GM21737 (cell line): ENCODE data around the gene CYB561.

Experiments
- ATAC-seq: cut with Tn5 transposase; IDR thresholded peaks from one replicate; pipeline ENCODE4 v1.9.1; 2021; ENCODE audit warnings: mild to moderate bottlenecking, moderate library complexity; ENCODE audit not compliant: unreplicated experiment

CYB561 gene, protein sequence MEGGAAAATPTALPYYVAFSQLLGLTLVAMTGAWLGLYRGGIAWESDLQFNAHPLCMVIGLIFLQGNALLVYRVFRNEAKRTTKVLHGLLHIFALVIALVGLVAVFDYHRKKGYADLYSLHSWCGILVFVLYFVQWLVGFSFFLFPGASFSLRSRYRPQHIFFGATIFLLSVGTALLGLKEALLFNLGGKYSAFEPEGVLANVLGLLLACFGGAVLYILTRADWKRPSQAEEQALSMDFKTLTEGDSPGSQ

DNA sequence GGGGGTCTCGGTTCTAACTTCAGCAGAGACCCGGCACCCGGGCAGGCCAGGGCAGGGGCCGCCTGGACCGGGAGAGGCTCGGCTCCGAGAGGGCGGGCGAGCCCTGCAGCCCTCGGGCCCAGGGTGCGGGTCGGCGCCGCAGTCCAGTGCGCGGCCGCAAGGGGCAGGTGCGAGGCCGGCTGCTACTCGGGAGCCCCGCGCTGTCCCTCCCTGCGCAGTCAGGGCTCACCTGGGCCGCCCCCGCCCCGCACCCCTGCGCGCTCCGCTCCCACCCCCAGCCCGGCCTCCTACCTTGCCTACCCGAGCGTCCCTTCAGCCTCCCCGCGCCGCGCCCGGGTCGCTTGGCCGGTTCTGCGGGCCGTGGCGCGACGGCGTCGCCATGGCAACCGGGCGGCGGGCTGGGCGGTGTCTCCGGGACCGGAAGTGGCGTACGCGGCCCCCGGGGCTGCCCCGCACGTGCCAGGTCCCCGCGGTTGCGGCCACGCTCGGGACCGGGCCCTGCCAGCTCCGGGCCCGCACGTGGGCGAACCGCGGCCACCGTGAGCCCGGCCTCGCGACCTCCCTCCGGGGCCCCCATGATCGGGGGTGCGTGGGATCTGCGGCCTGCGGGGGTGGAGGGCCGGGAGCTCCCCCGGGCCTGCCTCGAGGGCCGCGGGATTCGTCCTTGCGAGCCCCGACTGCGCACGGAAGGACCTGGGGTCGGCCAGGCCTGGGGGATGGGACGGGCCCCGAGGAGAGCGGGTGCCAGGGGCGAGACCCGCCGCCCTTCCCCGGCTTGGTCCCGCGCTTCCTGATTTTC is at the start of gene CYB561:
Gene CYB561 (minus strand): TSS at position 353 of the 799 bp plus-strand sequence. CDS start 8,759 bp downstream, outside the sequence.
- ATAC-seq: peak; percentile 54

DNA sequence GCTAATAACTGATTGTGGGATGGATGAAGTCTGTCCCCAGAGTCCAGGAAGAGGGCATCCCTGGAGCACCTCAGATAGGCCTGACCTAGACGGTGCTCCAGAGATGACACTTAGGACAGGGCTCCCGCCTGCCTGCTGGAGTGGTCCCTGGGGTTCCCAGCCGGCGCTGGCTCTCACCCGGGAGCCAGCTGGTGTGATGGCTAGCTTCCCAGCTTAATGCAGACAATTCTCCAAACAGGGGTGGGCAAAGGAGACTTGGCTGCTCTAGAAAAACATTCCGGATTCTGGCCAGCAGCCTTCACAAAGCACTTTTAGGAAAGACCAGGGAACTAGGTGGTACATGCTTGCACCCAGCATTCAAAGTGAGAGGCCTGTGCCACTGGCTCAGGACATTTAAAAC is 49.4 kb upstream of the CYB561 start:
- ATAC-seq: no peak

DNA sequence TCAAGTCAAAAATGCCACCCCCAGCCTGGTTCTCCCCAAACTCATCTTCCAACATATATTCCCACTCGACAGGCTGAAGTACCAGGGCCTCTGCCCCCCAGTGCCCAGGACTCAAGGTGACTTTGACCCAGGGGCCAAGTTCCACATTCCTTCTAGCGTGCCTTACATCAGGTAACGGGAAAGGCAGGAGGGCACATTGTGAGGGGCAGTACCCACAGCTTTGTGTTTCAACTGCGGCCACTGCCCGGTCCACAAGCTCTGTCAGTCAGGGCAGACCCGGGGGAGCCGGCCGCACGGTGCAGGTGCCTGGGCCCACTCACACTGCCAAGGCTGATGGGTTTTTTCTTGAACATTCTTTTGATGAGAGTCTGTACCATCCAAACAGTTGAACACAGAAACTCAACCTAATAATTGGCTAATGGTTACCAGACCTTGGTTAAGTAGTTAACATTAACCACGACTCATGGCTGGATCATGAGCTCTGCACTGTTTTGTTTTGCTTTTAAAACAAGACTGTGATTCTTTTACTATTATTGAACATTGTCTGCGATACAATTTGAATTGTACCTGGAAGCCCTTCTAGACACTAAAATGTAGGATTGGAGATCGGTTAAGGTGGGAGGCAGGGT is 48.3 kb upstream of the CYB561 start:
- no peak for ATAC-seq

DNA sequence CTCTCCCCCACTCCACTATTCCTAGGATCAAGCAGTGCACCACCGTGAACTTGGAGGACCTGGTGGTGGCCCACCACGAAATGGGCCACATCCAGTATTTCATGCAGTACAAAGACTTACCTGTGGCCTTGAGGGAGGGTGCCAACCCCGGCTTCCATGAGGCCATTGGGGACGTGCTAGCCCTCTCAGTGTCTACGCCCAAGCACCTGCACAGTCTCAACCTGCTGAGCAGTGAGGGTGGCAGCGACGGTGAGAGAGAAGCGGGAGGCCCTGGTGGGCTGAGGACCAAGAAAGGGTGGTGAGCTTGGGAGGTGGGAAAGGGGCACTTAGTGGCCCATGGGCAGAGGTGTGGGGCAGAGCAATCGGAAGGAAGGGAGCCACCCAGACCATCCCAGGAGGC is 47.3 kb upstream of the CYB561 start:
- ATAC-seq: no peak

DNA sequence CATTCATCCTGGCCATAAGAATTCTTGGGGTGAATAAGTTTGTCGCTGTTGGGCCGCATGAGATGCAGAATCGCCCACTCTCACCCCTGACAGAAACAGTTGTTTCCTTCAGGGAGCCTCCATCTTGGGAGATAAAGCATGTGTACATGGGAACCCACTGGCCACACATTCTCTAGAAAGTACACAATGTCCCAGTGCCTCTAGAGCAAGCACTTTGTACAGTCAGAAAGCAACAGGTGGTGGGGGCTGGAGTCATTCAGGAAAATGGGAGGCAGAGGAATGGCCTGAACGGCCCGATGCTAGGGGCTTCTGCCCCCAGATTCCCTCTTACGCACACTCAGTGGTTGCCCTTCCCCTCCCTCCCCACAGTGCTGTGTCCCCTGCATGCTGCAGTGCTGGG is 46.8 kb upstream of the CYB561 start:
- no peak for ATAC-seq

DNA sequence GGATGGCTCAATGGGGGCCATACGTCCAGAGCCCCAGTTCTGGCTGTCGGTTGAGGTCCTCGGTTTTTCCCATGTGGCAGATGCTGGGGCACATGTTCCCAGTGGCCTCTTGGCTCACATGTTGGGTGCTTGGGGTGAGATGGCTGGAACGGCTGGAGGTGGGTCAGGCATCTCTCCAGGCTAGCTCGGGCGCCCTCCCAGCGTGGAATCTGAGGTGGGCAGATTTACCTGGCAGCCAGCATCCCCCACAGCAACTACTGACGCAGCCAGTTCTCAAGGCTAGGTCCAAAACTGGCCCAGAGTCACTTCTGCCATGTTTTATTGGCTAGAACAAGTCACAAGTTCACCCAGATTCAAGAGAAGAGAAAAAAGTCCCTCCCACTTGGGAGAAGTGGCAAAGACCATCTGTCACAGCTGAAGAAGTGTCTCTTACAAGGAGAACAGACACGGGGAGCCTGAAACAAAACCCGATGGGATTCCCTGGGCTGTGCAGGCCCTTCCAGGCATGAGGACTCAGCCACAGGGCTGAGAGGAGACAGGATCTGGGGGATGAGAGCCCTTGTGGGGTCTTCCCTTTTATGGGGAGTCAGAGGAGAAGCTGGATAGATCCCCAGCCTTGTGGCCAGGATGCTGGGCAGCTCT is 46.0 kb upstream of the CYB561 start:
- ATAC-seq: no peak

DNA sequence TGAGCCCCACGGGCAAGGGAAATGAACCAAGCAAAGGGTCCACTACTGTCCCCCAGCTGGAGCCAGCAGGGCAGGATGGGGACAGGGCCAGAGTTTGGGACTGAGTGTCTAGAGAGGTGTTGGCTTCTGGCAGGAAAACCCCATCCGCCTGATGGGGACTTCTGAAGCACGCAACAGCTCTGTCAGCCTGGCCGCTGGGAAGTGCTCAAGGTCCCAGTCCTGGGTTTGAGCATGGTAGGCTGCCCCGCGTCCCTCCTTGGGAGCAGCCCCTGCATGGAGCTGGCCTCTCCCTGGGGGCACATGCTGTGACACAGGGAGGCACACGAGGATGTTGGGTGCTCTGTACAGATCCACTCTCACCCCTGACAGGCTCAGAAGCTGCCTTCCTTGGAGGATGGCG is 45.3 kb upstream of the CYB561 start:
- no peak for ATAC-seq

DNA sequence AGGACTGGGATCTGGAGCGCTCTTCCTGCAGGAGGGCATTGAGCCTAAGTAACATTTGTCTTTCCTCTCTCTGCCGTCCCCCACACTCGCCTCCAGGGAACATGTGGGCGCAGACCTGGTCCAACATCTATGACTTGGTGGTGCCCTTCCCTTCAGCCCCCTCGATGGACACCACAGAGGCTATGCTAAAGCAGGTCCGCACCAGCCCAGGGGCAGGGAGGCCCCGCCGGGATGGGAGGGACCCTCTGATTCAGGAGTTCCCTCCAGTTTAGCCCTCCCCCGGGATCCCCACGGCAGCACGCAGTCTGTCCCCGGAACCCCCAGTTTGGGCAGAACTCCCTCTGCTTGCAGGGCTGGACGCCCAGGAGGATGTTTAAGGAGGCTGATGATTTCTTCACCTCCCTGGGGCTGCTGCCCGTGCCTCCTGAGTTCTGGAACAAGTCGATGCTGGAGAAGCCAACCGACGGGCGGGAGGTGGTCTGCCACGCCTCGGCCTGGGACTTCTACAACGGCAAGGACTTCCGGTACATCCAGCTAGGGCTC is 44.8 kb upstream of the CYB561 start:
- no peak for ATAC-seq

DNA sequence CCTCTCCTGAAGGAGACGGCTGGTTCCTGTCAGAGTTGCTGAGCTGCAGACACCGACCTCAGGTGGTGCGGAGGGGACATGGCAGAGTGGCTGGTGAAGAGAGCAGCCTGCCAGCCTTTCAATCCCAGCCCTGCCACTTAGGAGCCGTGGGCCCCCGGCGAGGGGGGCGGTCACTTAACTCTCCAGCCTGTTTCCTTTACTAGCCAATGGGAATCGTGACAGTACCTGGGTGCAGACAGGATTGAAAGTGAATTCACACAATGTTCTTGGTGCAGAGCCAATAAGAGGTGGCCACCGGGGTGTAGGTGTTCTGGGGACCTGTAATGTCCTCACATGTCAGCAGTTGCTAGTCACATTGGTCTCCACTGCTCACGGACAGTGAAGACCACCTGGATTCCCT is 44.2 kb upstream of the CYB561 start:
- ATAC-seq: no peak

DNA sequence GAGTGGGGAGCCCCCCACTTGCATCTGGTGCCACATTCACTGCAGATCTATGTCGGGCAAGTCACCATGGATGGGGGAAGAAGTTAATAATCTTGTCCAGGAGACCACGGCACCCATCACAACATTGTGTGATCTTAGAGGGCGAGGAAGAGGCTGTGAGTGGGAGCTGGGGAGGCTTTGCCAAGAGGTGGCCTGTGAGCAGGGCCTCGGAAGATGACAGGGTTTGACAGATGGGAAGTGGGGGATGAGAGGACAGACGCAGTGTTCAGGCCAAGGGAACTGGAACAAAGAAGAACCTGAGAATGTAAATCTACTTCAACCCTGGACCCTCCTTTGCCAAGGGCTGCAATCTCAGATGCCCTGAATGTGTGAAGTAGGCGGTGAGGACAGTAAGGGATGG is 43.2 kb upstream of the CYB561 start:
- ATAC-seq: no peak

DNA sequence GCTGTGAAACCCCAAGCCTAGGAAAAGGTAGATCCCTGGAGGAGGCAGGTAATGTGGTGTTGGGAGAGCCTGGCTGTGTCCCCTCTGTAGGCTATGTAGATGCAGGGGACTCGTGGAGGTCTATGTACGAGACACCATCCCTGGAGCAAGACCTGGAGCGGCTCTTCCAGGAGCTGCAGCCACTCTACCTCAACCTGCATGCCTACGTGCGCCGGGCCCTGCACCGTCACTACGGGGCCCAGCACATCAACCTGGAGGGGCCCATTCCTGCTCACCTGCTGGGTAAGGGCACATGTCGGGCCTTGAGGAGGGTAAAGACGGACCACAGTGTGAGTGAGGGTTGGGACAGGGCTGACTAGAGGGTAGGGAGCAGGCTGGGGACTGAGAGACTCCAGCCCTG is 42.7 kb upstream of the CYB561 start:
- no peak for ATAC-seq

DNA sequence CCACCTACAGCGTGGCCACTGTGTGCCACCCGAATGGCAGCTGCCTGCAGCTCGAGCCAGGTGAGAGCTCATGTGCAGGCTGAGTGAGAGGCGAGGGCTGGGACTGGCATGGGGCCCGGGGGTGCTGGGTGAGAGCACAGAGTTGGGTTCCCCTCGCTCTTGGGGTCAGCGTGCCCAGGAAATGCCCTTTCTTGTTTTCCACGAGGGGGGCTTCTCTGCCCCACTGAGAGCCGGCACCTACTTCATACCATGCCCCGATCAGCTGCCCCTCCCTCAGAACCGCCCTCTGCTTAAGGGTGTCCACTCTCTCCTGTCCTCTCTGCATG is 40.9 kb upstream of the CYB561 start:
- no peak for ATAC-seq

DNA sequence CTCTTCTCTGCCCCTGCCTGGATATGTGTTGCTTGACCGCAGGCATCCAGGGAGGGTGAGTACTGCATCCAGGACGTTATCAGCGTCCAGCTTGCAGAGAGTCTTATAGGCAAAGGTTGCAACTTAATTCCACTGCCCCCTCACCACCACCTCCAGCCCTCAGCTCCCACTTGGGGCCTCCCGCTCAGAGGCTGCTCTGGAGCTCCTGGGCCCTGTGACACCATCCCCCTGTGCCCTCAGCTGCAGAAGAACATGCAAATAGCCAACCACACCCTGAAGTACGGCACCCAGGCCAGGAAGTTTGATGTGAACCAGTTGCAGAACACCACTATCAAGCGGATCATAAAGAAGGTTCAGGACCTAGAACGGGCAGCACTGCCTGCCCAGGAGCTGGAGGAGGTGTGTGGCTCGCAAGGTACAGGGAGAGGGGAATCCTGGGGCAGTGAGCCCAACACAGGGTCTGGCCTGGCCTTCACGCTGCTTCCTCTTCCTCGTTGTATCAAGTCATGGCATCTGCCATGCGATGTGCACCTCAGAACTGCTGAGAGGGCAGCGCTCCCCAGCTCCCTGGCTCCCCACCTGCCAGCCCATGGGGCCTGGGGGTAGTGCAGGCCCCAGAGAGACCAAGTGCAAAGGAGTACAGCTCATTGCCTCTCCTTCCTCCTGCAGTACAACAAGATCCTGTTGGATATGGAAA is 40.4 kb upstream of the CYB561 start:
- no peak for ATAC-seq

DNA sequence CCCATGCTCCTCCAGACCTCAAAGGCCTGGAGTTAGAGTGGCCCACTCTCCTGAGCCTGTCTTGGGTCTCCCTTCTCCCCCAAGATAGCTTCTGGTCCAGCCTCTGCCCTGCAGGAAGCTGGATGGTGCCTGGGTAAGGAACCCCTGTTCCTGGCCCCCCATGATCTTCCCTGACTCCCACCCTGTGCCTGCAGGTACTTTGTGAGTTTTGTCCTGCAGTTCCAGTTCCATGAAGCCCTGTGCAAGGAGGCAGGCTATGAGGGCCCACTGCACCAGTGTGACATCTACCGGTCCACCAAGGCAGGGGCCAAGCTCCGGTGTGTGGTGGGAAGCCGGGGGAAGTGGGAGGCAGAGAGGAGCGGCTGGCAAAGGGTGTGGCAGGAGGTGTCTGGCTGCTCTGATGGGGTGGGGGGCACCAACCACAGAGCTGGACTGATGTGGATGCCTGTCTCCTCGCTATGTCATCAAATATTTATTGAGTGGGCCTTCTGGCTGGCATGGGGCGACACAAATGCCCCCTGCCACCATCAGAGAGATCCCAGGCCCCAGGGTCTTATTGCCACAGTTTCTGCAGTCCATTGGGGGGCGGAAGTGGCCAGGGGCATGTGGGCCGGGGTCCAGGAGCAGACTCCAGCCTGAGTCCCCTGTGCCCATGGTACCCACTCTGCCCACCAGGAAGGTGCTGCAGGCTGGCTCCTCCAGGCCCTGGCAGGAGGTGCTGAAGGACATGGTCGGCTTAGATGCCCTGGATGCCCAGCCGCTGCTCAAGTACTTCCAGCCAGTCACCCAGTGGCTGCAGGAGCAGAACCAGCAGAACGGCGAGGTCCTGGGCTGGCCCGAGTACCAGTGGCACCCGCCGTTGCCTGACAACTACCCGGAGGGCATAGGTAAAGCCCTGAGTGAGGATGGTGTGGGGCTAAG is 37.8 kb upstream of the CYB561 start:
- ATAC-seq: no peak

DNA sequence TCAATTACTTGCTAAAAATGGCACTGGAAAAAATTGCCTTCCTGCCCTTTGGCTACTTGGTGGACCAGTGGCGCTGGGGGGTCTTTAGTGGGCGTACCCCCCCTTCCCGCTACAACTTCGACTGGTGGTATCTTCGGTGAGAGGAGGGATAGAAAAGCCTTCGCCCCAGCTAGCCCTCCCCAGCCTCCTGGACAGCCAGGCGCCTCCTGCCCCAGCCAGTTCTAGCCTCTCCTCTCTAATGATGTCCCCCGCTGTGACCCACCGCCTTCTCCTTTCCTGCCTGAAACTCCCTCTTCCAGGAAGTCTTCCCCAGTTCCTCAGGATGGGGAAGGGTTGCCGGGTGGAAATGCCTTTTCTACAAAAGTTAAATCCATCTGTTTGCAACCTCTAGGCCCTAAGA is 36.9 kb upstream of the CYB561 start:
- ATAC-seq: no peak

DNA sequence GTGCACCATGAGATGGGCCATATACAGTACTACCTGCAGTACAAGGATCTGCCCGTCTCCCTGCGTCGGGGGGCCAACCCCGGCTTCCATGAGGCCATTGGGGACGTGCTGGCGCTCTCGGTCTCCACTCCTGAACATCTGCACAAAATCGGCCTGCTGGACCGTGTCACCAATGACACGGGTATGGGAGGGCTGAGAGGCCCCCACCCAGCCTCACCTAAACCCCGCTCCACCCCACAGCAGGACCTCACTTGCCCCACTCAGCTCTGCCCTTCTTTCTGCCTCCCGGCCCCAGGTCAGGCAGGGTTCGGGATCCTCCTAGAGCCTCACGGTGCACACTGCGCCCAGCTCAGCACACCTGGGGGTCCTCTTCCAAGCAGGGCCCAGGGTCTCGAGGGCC is 36.4 kb upstream of the CYB561 start:
- ATAC-seq: no peak

DNA sequence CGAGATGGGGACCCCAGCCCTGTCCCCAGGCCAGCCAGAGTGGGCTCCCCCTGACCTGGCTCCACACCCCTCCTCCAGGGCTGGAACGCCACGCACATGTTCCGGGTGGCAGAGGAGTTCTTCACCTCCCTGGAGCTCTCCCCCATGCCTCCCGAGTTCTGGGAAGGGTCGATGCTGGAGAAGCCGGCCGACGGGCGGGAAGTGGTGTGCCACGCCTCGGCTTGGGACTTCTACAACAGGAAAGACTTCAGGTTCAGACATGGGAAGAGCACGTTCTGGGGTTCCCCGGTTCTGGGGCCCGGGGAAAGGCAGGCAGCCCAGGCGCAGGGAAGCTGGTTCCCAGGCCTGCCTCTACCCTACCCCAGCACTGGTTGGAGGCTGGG is 35.4 kb upstream of the CYB561 start:
- ATAC-seq: no peak

DNA sequence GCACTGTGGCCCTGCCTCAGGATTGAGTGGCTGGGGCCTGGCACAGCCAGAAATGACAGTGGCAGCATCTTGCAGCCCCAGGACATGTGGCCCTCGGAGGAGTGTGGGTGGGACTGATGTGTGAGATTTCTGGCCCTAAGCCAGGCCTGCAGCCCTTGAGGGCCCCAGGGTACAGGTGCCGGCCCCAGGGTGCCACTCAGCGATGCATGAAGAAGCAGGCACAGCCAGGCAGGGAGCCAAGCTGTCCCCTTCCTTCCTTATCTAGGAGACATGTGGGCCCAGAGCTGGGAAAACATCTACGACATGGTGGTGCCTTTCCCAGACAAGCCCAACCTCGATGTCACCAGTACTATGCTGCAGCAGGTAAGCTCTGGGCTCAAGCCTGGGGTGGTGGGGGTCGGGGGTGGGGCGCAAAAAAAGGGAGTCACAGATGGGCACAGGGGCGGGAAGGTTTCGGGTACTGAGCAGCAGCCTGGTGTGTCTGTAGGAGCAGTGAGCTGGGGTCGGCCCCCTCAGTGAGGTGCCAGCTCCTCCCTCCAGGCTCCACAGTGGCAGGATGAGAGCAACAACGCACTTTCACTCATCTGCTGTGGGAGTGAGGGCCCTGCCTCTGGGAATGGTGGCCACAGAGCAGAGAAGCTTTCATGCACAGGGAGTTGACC is 34.9 kb upstream of the CYB561 start:
- ATAC-seq: no peak

DNA sequence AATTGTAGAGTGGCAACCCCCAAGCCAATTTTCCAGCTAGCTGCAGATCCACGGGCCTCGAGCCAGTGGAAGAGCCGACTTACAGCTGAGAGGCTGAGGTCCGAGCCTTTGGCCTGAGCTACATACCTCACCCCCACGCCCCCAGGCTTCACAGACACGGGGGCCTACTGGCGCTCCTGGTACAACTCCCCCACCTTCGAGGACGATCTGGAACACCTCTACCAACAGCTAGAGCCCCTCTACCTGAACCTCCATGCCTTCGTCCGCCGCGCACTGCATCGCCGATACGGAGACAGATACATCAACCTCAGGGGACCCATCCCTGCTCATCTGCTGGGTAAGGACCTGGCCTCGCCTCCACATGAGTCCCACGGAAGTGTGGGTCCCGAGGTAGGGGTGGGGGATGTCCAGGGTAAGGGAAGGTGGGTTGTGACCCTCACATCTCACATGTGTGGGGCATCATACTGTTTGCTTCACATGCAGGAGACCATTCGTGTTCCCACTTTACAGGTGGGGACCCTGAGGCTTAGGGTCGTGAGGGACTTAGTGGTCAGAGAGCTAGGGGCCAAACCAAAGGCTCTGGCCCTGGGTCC is 34.2 kb upstream of the CYB561 start:
- ATAC-seq: no peak
